ENCODE data around the gene CACNA2D3. TPM values are rescaled to one million over a fixed set of nuclear protein-coding genes. Genes with fewer than 3 reads are reported as not detected.

Gene CACNA2D3
- total RNA-seq, 1 donor from 2014 or later = 2.5 TPM

DNA sequence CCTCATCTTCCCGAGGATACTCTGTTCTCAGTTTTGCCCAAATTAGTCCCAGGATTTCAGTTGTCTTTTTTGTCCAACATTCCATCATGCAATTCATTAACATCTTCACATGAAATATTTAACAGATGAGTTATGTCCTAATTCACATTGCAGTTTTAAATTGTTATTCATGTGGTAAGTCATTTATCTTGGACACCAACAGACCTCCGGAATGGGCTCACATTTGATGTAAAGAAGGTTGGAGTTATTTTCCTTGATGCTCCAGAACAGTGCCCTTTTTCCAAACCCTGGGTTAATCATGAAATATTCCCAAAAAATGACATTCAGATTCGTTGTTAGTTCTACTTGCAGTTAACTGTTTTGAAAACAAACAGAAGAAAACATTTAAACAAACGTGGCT is 838.3 kb downstream of the CACNA2D3 start:
- Mint-ChIP-seq H3K9me3 (peaks cover 5% of the 10 kb centered on the region), H3K36me3 (no peaks in the 10 kb centered on the region), H3K4me1 (ENCODE audit: unreplicated experiment) (peaks cover 38% of the 10 kb centered on the region), H3K27me3 (no peaks in the 10 kb centered on the region), H3K4me3 (no peak overlapping the region), H3K27ac (peak overlapping the region; percentile 11)
- DNase-seq (ENCODE audit: extremely low spot score, unreplicated experiment) = no peak
- TF ChIP-seq, protein P1, sequence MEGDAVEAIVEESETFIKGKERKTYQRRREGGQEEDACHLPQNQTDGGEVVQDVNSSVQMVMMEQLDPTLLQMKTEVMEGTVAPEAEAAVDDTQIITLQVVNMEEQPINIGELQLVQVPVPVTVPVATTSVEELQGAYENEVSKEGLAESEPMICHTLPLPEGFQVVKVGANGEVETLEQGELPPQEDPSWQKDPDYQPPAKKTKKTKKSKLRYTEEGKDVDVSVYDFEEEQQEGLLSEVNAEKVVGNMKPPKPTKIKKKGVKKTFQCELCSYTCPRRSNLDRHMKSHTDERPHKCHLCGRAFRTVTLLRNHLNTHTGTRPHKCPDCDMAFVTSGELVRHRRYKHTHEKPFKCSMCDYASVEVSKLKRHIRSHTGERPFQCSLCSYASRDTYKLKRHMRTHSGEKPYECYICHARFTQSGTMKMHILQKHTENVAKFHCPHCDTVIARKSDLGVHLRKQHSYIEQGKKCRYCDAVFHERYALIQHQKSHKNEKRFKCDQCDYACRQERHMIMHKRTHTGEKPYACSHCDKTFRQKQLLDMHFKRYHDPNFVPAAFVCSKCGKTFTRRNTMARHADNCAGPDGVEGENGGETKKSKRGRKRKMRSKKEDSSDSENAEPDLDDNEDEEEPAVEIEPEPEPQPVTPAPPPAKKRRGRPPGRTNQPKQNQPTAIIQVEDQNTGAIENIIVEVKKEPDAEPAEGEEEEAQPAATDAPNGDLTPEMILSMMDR (conservative IDR thresholded peaks at IDR 0.05) = no peak

DNA sequence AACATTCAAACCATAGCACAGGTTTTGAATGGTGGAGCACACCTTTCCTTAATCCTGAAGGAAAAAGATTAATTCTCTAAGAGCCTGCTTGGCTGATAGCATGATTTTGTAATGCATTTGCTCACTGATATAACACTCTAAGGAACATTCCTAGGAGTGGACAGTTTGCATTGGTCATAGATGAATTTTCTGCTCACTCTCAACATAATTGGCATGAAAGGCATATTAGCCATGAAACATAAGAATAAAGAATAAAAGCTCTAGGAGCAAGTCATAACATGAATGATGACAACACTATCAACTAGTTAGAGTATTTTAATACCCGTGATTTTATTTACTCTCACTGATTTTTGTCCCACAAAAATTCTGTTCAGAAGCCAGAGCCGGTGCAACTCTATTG is 839.8 kb downstream of the CACNA2D3 start:
- Mint-ChIP-seq H3K27ac (no peak overlapping the region), H3K4me3 (no peak overlapping the region), H3K36me3 (no peaks in the 10 kb centered on the region), H3K4me1 (ENCODE audit: unreplicated experiment) (peaks cover 46% of the 10 kb centered on the region), H3K9me3 (no peaks in the 10 kb centered on the region), H3K27me3 (no peaks in the 10 kb centered on the region)
- TF ChIP-seq, protein P1 (conservative IDR thresholded peaks at IDR 0.05) = no peak
- DNase-seq (ENCODE audit: extremely low spot score, unreplicated experiment) = no peak

DNA sequence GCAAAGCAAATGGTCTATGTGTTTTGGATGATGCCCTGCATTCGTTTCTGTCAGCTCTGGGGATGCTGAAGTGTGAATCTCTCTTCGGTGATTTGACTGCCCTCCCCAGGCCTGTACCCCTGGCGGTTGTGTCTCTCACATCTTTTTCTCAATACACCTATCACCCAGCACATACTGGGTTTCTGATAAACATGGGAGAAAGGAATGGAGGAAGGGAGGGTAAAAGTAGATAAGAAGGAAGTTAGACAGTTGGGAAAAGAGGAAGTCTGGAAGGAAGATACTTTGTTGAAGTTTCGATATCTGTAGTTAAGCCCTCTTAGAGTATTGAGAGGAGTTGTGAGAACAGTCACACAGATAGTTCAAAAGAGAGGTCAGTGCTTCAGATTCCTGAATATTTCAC is 841.3 kb downstream of the CACNA2D3 start:
- no peak overlapping the region for H3K27ac Mint-ChIP-seq
- no peaks in the 10 kb centered on the region for H3K27me3 Mint-ChIP-seq
- no peaks in the 10 kb centered on the region for H3K36me3 Mint-ChIP-seq
- H3K4me1 Mint-ChIP-seq (ENCODE audit: unreplicated experiment) = peaks cover 60% of the 10 kb centered on the region
- TF ChIP-seq, protein P1 (conservative IDR thresholded peaks at IDR 0.05) = no peak
- H3K9me3 Mint-ChIP-seq = no peaks in the 10 kb centered on the region
- DNase-seq (ENCODE audit: extremely low spot score, unreplicated experiment) = no peak
- H3K4me3 Mint-ChIP-seq = no peak overlapping the region

DNA sequence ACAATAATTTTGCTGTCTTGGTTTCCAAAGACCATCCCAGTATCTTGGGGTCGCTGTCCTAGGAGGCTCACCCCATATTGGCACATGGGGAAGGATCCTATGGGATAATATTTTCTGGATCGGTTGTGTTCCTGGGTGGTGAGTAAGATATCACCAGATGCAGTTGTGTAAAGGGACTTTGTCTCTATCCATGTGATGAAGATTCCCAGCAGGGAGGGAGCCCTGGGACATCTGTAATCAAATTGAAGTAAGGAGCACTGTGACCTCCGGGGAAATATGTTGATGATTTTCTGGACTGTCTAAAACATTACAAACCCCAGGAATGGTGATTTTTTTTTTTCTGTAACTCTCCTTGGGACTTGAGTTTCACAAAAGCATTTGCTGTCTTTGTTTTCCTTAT is 841.7 kb downstream of the CACNA2D3 start:
- H3K9me3 Mint-ChIP-seq = no peaks in the 10 kb centered on the region
- DNase-seq (ENCODE audit: extremely low spot score, unreplicated experiment) = no peak
- H3K4me3 Mint-ChIP-seq = no peak overlapping the region
- H3K36me3 Mint-ChIP-seq = no peaks in the 10 kb centered on the region
- H3K4me1 Mint-ChIP-seq (ENCODE audit: unreplicated experiment) = peaks cover 64% of the 10 kb centered on the region
- H3K27me3 Mint-ChIP-seq = no peaks in the 10 kb centered on the region
- TF ChIP-seq, protein P1 (conservative IDR thresholded peaks at IDR 0.05) = no peak
- H3K27ac Mint-ChIP-seq = no peak overlapping the region

DNA sequence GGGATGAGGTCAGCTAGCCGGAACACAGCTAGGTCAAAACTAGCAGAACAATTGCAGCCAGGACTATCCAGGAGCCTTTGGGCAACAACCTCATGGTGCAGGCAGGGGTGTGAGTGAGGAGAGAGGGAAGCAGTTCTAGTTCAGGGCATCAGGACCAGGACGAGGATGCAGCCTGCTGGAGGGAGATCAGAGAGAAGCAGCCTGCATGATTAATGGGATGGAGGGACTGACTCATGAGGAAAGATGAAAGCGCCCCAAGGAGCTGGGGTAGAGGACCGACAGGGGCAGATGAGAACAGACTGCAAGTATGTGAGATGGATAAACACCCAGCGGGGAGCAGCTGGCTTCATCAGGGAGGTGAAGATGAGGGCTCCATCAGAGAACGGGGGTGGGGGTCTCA is 843.4 kb downstream of the CACNA2D3 start:
- TF ChIP-seq, protein P1 (conservative IDR thresholded peaks at IDR 0.05) = no peak
- Mint-ChIP-seq H3K4me3 (peak overlapping the region; percentile 3), H3K27me3 (no peaks in the 10 kb centered on the region), H3K4me1 (ENCODE audit: unreplicated experiment) (peaks cover 57% of the 10 kb centered on the region), H3K9me3 (no peaks in the 10 kb centered on the region), H3K36me3 (no peaks in the 10 kb centered on the region), H3K27ac (no peak overlapping the region)
- DNase-seq (ENCODE audit: extremely low spot score, unreplicated experiment) = no peak

DNA sequence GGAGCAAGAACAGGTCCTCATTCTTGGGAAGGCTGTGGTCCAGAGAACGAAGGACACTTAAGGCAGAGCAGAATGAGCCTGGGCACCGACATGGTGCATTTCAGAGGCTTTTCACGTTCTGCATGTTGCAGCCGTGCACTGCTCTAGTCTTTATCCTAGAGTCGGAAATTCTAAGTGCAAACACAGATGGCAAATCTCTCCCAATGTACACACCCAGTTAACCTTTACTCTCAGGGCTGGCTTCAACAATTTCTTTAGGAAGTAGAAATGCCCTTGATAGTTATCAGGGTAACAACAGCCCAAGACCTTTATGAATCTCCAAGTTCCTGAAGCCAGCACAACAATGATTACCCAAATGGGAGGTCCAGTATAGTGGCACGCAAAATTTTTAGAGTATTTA is 844.6 kb downstream of the CACNA2D3 start:
- H3K4me1 Mint-ChIP-seq (ENCODE audit: unreplicated experiment) = peaks cover 59% of the 10 kb centered on the region
- H3K27me3 Mint-ChIP-seq = no peaks in the 10 kb centered on the region
- TF ChIP-seq, protein P1 (conservative IDR thresholded peaks at IDR 0.05) = no peak
- peak overlapping the region; percentile 33 for H3K4me3 Mint-ChIP-seq
- no peaks in the 10 kb centered on the region for H3K9me3 Mint-ChIP-seq
- no peak for DNase-seq (ENCODE audit: extremely low spot score, unreplicated experiment)
- H3K27ac Mint-ChIP-seq = no peak overlapping the region
- no peaks in the 10 kb centered on the region for H3K36me3 Mint-ChIP-seq
